ENCODE data around the gene RIBC2.
A peak's percentile ranks its signal among the peaks of the same experiment; 100 is the strongest.
"Not testable (repeated sequence)": the region's sequence is repeated elsewhere in the genome, so short reads cannot be mapped to it uniquely, and the experiment has no call there.

RIBC2 gene

GRCh38 chr22:45413368-45414211 is at the start of gene RIBC2, which contains the start of gene SMC1B:
RIBC2 (plus strand) TSS chr22:45413693; CDS start chr22:45413887, 194 bp downstream.
SMC1B (minus strand) TSS chr22:45413599; CDS start chr22:45413567, 32 bp downstream.
- DNase-seq, result peak; percentile 89

- no peak for DNase-seq
These were observed 46.8 kb upstream of the RIBC2 start for GRCh38 chr22:45366713-45367112.

GRCh38 chr22:45373592-45373991 is 39.9 kb upstream of the RIBC2 start:
- DNase-seq, result not testable (repeated sequence)

- no peak for DNase-seq
These were observed 37.5 kb upstream of the RIBC2 start for GRCh38 chr22:45376009-45376408.

GRCh38 chr22:45376703-45377102 is 36.8 kb upstream of the RIBC2 start:
- DNase-seq, result peak; percentile 79

GRCh38 chr22:45381348-45381747 is 32.1 kb upstream of the RIBC2 start:
- DNase-seq, result no peak

GRCh38 chr22:45389546-45389945 is 23.9 kb upstream of the RIBC2 start:
- DNase-seq, result no peak

- DNase-seq, result peak; percentile 12
These were observed 15.7 kb upstream of the RIBC2 start for GRCh38 chr22:45397806-45398205.

- DNase-seq, result no peak
These were observed 15.3 kb upstream of the RIBC2 start for GRCh38 chr22:45398214-45398613.

- no peak for DNase-seq
These were observed 13.6 kb upstream of the RIBC2 start for GRCh38 chr22:45399712-45400445.

GRCh38 chr22:45402466-45402985 is 11.0 kb upstream of the RIBC2 start:
- DNase-seq, result peak; percentile 41

GRCh38 chr22:45407793-45408192 is 5.7 kb upstream of the RIBC2 start:
- no peak for DNase-seq

GRCh38 chr22:45413013-45413367 is 503 bp upstream of the RIBC2 start:
- DNase-seq, result no peak

GRCh38 chr22:45418056-45418769 is 4.7 kb downstream of the RIBC2 start:
- no peak for DNase-seq

GRCh38 chr22:45418770-45419138 is 5.3 kb downstream of the RIBC2 start:
- DNase-seq, result no peak

GRCh38 chr22:45420011-45420410 is 6.5 kb downstream of the RIBC2 start:
- DNase-seq, result no peak

GRCh38 chr22:45420539-45420938 is 7.0 kb downstream of the RIBC2 start:
- DNase-seq, result no peak

- DNase-seq, result peak; percentile 91
These were observed 8.0 kb downstream of the RIBC2 start for GRCh38 chr22:45421349-45422055.

- DNase-seq, result peak; percentile 10
These were observed 8.9 kb downstream of the RIBC2 start for GRCh38 chr22:45422237-45422983.

GRCh38 chr22:45423524-45423923 is 10.0 kb downstream of the RIBC2 start:
- DNase-seq, result no peak

- DNase-seq, result peak; percentile 96
These were observed 10.8 kb downstream of the RIBC2 start for GRCh38 chr22:45424241-45424731.

- DNase-seq, result no peak
These were observed 11.6 kb downstream of the RIBC2 start for GRCh38 chr22:45425101-45425500.

Measured in MV-4-11 (cell line).